Skeletal muscle tissue (tissue), 4 donors: Measurements from ENCODE around the gene RNF135. TPM values are rescaled to one million over a fixed set of nuclear protein-coding genes. Genes with fewer than 3 reads are reported as not detected.
"Not testable (repeated sequence)": the region's sequence is repeated elsewhere in the genome, so short reads cannot be mapped to it uniquely, and the experiment has no call there.

Experiments
- H3K27ac ChIP-seq: one replicate; pipeline ENCODE4 v1.7.0; 2013; ENCODE audit warnings: mild to moderate bottlenecking, low read depth, low read length, inconsistent platforms
- H3K27me3 ChIP-seq, 3 donors: one replicate each; pipeline ENCODE4 v1.7.0; 2013; ENCODE audit warnings: low read length in 3 of 3; ENCODE audit not compliant: control insufficient read depth in 3 of 3, insufficient read depth in 3 of 3
- H3K36me3 ChIP-seq, 3 donors: one replicate each; pipeline ENCODE4 v1.7.0; 2013; ENCODE audit warnings: low read length in 3 of 3; ENCODE audit not compliant: control insufficient read depth in 3 of 3, insufficient read depth in 3 of 3
- H3K4me1 ChIP-seq, 3 donors: one replicate each; pipeline ENCODE4 v1.7.0; 2013; ENCODE audit warnings: low read length in 3 of 3, mild to moderate bottlenecking in 3 of 3; ENCODE audit not compliant: control insufficient read depth in 3 of 3, insufficient read depth in 3 of 3
- H3K4me3 ChIP-seq, 3 donors: one replicate each; pipeline ENCODE4 v1.7.0; 2013; ENCODE audit warnings: low read length in 3 of 3
- H3K9ac ChIP-seq, 3 donors: one replicate each; pipeline ENCODE4 v1.7.0; 2013; ENCODE audit warnings: low read length in 3 of 3, mild to moderate bottlenecking in 3 of 3, moderate library complexity in 2 of 3, low read depth in 1 of 3
- H3K9me3 ChIP-seq, 3 donors: one replicate each; pipeline ENCODE4 v1.7.0; 2013; ENCODE audit warnings: low read length in 3 of 3; ENCODE audit not compliant: control insufficient read depth in 3 of 3
- total RNA-seq: library from RNA; depleted of rRNA; stranded (reverse); fragments of >200 nt; gene quantifications from one replicate; pipeline ENCODE4 v1.2.3, GENCODE V29; 2014
- donor health status: Osteomylitis.

Gene RNF135, protein sequence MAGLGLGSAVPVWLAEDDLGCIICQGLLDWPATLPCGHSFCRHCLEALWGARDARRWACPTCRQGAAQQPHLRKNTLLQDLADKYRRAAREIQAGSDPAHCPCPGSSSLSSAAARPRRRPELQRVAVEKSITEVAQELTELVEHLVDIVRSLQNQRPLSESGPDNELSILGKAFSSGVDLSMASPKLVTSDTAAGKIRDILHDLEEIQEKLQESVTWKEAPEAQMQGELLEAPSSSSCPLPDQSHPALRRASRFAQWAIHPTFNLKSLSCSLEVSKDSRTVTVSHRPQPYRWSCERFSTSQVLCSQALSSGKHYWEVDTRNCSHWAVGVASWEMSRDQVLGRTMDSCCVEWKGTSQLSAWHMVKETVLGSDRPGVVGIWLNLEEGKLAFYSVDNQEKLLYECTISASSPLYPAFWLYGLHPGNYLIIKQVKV
- 5.2 TPM for total RNA-seq

GRCh38 chr17:30970831-30971567, at the start of gene RNF135:
Gene RNF135, plus strand, starts transcription at chr17:30971039. Its CDS starts 35 bp downstream, at chr17:30971074.
- Histone ChIP-seq H3K27ac (peak within 1 kb of the TSS; percentile 88), H3K9ac (peak within 1 kb of the TSS; percentile 80 to 86 (median 86)), H3K36me3 (peaks cover 0 to 8% (median 0%) of the 10 kb centered on the region in 3 donors), H3K4me3 (peak within 1 kb of the TSS; percentile 74 to 79 (median 76)), H3K4me1 (peaks cover 2 to 15% (median 8%) of the 10 kb centered on the region in 3 donors), H3K9me3 (no peaks in the 10 kb centered on the region), H3K27me3 (peaks cover 0 to 12% (median 5%) of the 10 kb centered on the region in 3 donors)

DNA sequence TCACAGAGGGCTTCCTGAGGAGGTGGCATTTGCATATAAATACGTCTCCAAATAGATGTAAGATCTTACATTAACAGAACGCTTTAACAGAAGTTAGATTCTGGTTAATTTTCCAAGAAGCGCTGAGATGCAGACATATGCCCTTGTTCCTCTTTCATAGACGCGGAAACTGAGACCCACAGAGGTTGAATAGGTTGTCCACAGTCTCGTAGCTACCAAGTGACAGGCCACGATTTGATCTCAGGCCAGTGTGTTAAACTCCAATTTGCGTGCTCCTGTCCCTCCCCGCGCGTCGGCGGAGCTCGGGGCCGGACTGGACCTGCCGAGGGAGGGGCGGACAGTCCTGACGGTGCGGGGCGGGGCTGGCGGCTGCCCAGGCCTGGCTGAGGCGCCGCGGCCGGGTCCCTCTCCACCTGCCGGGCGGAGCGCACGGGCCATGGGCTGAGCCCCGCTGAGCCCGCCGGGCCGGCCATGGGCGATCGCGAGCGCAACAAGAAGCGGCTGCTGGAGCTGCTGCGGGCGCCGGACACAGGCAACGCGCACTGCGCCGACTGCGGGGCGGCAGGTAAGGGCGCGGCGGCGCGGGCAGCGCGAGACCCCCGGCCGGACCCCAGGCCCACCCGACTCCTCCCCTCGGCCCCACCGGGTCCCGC, 49.2 kb upstream of the RNF135 start, which contains the start of gene ADAP2:
TSS of gene ADAP2 (plus strand) at position 402 of the 653 bp plus-strand sequence. CDS start at position 472, 70 bp downstream.
- Histone ChIP-seq H3K4me1 (peaks cover 0 to 9% (median 5%) of the 10 kb centered on the region in 3 donors), H3K36me3 (no peaks in the 10 kb centered on the region), H3K27me3 (peaks cover 35 to 41% (median 39%) of the 10 kb centered on the region in 3 donors), H3K4me3 (peak within 1 kb of the TSS; percentile 46 to 52 (median 49)), H3K9me3 (no peaks in the 10 kb centered on the region), H3K9ac (peak within 1 kb of the TSS in 2 of 3 donors; percentile 33 to 43), H3K27ac (peak within 1 kb of the TSS; percentile 36)

GRCh38 chr17:30922235-30923030, 48.4 kb upstream of the RNF135 start:
- H3K9me3 ChIP-seq = no peaks in the 10 kb centered on the region
- peak overlapping the region in 2 of 3 donors; percentile 33 to 43 for H3K9ac ChIP-seq
- peak overlapping the region; percentile 36 for H3K27ac ChIP-seq
- no peaks in the 10 kb centered on the region for H3K36me3 ChIP-seq
- H3K4me1 ChIP-seq = peaks cover 0 to 9% (median 5%) of the 10 kb centered on the region in 3 donors
- H3K4me3 ChIP-seq = peak overlapping the region; percentile 46 to 52 (median 49)
- peaks cover 35 to 46% (median 45%) of the 10 kb centered on the region in 3 donors for H3K27me3 ChIP-seq

GRCh38 chr17:30924341-30924740, 46.5 kb upstream of the RNF135 start:
- peaks cover 0 to 9% (median 5%) of the 10 kb centered on the region in 3 donors for H3K4me1 ChIP-seq
- no peak overlapping the region for H3K4me3 ChIP-seq
- H3K27me3 ChIP-seq = peaks cover 35 to 51% (median 45%) of the 10 kb centered on the region in 3 donors
- no peak overlapping the region for H3K27ac ChIP-seq
- no peak overlapping the region for H3K9ac ChIP-seq
- no peaks in the 10 kb centered on the region for H3K9me3 ChIP-seq
- no peaks in the 10 kb centered on the region for H3K36me3 ChIP-seq

- Histone ChIP-seq H3K4me1 (peaks cover 0 to 6% (median 5%) of the 10 kb centered on the region in 3 donors), H3K36me3 (no peaks in the 10 kb centered on the region), H3K9me3 (no peaks in the 10 kb centered on the region), H3K4me3 (no peak overlapping the region), H3K9ac (no peak overlapping the region), H3K27me3 (peaks cover 34 to 39% (median 37%) of the 10 kb centered on the region in 3 donors), H3K27ac (no peak overlapping the region)
These were observed 44.3 kb upstream of the RNF135 start for GRCh38 chr17:30926516-30926915.

DNA sequence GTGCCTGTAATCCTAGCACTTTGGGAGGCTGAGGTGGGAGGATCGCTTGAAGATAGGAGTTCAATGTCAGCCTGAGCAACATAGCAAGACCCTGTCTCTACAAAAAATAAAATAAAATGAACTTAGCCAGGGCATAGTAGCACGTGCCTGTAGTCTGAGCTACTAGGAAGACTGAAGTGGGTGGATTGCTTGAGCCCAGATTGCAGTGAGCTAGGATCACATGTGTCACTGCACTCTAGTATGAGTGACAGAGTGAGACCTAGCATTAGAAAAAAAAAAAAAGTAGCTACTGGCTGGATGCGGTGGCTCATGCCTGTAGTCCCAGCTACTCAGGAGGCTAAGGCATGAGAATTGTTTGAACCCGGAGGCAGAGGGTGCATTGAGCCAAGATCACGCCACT, 43.1 kb upstream of the RNF135 start:
- Histone ChIP-seq H3K9ac (no peak overlapping the region), H3K4me3 (no peak overlapping the region), H3K9me3 (no peaks in the 10 kb centered on the region), H3K36me3 (no peaks in the 10 kb centered on the region), H3K27me3 (peaks cover 23 to 30% (median 28%) of the 10 kb centered on the region in 3 donors), H3K27ac (no peak overlapping the region), H3K4me1 (peaks cover 0 to 2% (median 2%) of the 10 kb centered on the region in 3 donors)

- no peak overlapping the region for H3K9ac ChIP-seq
- no peaks in the 10 kb centered on the region for H3K9me3 ChIP-seq
- H3K27ac ChIP-seq = no peak overlapping the region
- H3K36me3 ChIP-seq = no peaks in the 10 kb centered on the region
- no peaks in the 10 kb centered on the region for H3K4me1 ChIP-seq
- H3K27me3 ChIP-seq = peaks cover 15 to 23% (median 23%) of the 10 kb centered on the region in 3 donors
- no peak overlapping the region for H3K4me3 ChIP-seq
These were observed 42.3 kb upstream of the RNF135 start for GRCh38 chr17:30928584-30928983.

DNA sequence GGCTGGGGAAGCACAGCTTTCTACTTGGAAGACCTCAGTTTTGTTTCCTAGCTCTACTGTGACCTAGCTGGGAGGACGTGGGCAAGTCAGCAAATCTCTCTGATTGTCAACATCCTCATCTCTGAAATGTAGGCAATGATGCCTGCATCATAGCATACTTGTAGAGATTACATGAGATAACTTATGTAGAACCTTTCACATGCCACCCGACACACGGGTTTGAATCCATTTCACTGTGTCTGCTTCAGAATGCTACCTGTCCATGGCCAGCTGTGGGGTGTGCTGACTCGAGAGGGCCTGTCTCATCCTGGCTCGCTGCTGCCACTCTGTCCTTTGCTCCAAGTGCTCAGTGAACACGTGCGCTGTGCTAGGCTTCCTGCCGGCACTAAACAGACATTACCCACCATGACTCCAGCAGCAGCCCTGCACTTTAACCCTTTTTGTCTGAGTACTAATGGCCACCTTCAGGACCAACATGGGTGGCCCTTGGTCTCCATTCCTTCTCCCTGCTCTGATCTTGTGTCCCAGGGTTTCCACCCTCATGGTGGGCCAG, 41.7 kb upstream of the RNF135 start:
- peaks cover 0 to 3% (median 1%) of the 10 kb centered on the region in 3 donors for H3K36me3 ChIP-seq
- H3K27ac ChIP-seq = no peak overlapping the region
- H3K4me3 ChIP-seq = no peak overlapping the region
- H3K27me3 ChIP-seq = peaks cover 10 to 23% (median 18%) of the 10 kb centered on the region in 3 donors
- no peak overlapping the region for H3K9ac ChIP-seq
- no peaks in the 10 kb centered on the region for H3K4me1 ChIP-seq
- H3K9me3 ChIP-seq = no peaks in the 10 kb centered on the region

DNA sequence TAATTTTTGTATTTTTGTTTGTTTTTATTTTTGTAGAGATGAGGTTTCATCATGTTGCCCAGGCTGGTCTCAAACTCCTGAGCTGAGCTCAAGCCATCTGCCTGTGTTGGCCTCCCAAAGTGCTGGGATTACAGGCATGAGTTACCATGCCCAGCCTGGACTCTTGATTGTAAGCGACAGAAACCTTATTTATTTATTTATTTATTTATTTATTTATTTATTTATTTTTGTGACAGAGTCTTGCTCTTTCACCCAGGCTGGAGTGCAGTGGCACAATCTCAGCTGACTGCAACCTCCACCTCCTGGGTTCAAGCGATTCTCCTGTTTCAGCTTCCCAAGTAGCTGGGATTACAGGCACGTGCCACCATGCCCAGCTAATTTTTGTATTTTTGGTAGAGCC, 41.0 kb upstream of the RNF135 start:
- peaks cover 7 to 20% (median 13%) of the 10 kb centered on the region in 3 donors for H3K27me3 ChIP-seq
- not testable (repeated sequence) for H3K9me3 ChIP-seq, H3K9ac ChIP-seq, H3K36me3 ChIP-seq, H3K4me1 ChIP-seq, H3K27ac ChIP-seq, H3K4me3 ChIP-seq
